OCI-LY3 (cell line): ENCODE results near the gene FAM185A.

Experiments
- EZH2phosphoT487 ChIP-seq: fragments of 200-600 bp; shearing (Covaris generic); IDR thresholded peaks from 2 replicates; pipeline ENCODE4 v1.6.1; 2018; ENCODE audit warnings: antibody characterized with exemption, mixed run types, low read depth
- TF ChIP-seq, protein P1 (sequence below): fragments of 200-600, 300-600 bp; sonication (generic); IDR thresholded peaks from 2 replicates; pipeline ENCODE4 v1.5.1; 2014; ENCODE audit warnings: antibody characterized with exemption, low read length, low read depth

DNA sequence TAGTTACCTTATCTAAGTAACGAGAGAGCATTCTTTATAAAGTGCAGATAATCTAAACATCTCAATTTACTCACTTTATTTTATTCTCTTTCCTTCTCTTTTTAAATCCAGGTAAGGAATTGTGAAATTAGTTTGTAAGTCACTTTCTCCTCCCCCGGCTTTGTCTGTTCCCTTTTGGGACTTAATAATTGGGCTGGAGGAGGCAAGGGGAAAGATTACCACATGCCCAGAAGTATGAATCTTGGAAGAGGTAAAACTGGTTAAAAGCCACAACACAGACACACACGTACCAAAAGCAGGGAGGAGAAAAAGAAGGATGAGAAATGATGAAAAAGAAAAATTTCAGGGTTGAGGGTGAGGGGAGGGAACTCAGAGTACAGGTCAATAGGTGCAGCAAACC is 100.7 kb downstream of the FAM185A start:
- TF ChIP-seq, protein P1, sequence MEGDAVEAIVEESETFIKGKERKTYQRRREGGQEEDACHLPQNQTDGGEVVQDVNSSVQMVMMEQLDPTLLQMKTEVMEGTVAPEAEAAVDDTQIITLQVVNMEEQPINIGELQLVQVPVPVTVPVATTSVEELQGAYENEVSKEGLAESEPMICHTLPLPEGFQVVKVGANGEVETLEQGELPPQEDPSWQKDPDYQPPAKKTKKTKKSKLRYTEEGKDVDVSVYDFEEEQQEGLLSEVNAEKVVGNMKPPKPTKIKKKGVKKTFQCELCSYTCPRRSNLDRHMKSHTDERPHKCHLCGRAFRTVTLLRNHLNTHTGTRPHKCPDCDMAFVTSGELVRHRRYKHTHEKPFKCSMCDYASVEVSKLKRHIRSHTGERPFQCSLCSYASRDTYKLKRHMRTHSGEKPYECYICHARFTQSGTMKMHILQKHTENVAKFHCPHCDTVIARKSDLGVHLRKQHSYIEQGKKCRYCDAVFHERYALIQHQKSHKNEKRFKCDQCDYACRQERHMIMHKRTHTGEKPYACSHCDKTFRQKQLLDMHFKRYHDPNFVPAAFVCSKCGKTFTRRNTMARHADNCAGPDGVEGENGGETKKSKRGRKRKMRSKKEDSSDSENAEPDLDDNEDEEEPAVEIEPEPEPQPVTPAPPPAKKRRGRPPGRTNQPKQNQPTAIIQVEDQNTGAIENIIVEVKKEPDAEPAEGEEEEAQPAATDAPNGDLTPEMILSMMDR = no peak
- no peak for TF ChIP-seq EZH2phosphoT487
